Measurements from ENCODE around the gene ZCWPW2.

DNA sequence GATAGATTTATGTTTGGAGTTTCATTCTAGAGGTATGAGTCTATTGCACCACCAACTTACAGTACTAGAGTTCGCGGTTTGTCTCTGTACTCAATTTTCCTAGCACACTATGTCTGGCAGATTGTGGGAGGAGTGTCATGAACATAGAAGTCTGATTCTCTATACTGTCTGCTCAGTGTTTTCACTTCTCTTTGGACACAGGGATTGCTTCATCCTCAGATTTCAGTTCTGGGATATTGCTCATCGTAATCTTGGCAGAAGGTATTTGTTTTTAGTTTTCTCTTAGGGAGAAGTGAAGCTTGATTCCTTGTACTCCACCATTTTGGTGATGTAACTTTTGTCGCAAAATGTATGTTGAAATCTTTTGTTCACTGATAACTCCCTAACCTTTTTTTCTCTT lies 27.9 kb downstream of the ZCWPW2 start:
- TF ChIP-seq, protein P1, sequence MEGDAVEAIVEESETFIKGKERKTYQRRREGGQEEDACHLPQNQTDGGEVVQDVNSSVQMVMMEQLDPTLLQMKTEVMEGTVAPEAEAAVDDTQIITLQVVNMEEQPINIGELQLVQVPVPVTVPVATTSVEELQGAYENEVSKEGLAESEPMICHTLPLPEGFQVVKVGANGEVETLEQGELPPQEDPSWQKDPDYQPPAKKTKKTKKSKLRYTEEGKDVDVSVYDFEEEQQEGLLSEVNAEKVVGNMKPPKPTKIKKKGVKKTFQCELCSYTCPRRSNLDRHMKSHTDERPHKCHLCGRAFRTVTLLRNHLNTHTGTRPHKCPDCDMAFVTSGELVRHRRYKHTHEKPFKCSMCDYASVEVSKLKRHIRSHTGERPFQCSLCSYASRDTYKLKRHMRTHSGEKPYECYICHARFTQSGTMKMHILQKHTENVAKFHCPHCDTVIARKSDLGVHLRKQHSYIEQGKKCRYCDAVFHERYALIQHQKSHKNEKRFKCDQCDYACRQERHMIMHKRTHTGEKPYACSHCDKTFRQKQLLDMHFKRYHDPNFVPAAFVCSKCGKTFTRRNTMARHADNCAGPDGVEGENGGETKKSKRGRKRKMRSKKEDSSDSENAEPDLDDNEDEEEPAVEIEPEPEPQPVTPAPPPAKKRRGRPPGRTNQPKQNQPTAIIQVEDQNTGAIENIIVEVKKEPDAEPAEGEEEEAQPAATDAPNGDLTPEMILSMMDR (IDR thresholded peaks at IDR 0.05 in 4 of 5, conservative IDR thresholded peaks at IDR 0.05 in 1 of 5), result no peak
- TF ChIP-seq POLR2A (IDR thresholded peaks at IDR 0.05), result no peak
